NCI-H748 treated with DMSO at 0.1 percent for 48 hours (cell line): ENCODE results near the gene HOXC9.

Experiments
- DNase-seq: peaks from one replicate; lab custom pipeline; 2025; lab: John Stamatoyannopoulos, UW

HOXC9 gene

GRCh38 chr12:54002278-54002914 lies 2.4 kb downstream of the HOXC9 start:
- DNase-seq, result no peak

- no peak for DNase-seq
Observed at GRCh38 chr12:54002915-54003389, 3.0 kb downstream of the HOXC9 start.

- DNase-seq, result no peak
Observed at GRCh38 chr12:54003625-54004024, 3.7 kb downstream of the HOXC9 start.

- no peak for DNase-seq
Observed at GRCh38 chr12:54004063-54004840, 4.3 kb downstream of the HOXC9 start.

GRCh38 chr12:54004841-54005530 lies 5.0 kb downstream of the HOXC9 start:
- no peak for DNase-seq

GRCh38 chr12:54005531-54005852 lies 5.5 kb downstream of the HOXC9 start:
- DNase-seq, result no peak

GRCh38 chr12:54005853-54006558 lies 6.0 kb downstream of the HOXC9 start:
- DNase-seq, result peak; percentile 67

- DNase-seq, result no peak
Observed at GRCh38 chr12:54006559-54007220, 6.7 kb downstream of the HOXC9 start.

- DNase-seq, result no peak
Observed at GRCh38 chr12:54007538-54008259, 7.7 kb downstream of the HOXC9 start.

GRCh38 chr12:54008260-54008552 lies 8.2 kb downstream of the HOXC9 start:
- no peak for DNase-seq

- peak; percentile 15 for DNase-seq
Observed at GRCh38 chr12:54009171-54010052, 9.5 kb downstream of the HOXC9 start.

GRCh38 chr12:54010053-54010971 lies 10.4 kb downstream of the HOXC9 start:
- no peak for DNase-seq

- no peak for DNase-seq
Observed at GRCh38 chr12:54010972-54011664, 11.2 kb downstream of the HOXC9 start.

GRCh38 chr12:54011665-54012532 lies 11.9 kb downstream of the HOXC9 start:
- no peak for DNase-seq

- DNase-seq, result no peak
Observed at GRCh38 chr12:54012631-54013409, 12.9 kb downstream of the HOXC9 start.

- DNase-seq, result no peak
Observed at GRCh38 chr12:54014377-54015017, 14.5 kb downstream of the HOXC9 start.
